ENCODE data around the gene PCCA. TPM values are rescaled to one million over a fixed set of nuclear protein-coding genes. Genes with fewer than 3 reads are reported as not detected.

The PCCA gene
- total RNA-seq, 3 donors from 2014 or later = 46.6 to 69.8 (median 64.7) TPM

DNA sequence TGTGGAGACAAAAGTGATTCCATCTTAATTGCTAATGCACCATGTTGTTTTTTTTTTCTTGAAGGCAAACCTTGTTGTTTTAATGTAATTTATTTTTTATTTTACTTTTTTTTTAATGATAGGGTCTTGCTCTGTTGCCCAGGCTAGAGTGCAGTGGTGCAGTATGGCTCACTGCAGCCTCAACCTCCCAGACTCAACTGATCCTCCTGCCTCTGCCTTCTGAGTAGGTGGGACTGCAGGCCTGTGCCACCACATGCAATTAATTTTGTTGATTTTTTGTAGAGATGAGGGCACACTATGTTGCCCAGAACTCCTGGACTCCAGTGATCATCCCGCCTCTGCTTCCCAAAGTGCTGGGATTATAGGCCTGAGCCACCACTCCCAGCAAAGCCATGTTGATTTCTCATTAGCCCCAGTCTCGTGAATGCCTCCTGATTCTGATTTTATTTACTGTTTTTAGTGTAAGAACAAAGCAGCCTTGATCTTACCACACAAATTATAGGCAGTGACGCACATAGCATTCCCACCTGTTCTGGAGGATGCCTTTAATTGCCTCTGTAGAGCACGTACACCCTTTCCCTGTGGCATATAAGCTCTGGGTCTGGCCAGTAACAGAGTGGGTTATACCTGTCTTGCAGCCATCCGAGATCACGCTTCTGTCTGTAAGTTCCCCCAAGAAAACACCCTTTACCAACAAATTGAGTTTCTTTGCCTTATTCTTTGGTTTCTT, 349.3 kb downstream of the PCCA start:
- Histone ChIP-seq H3K4me1 (no peaks in the 10 kb centered on the region), H3K4me3 (no peak overlapping the region), H3K36me3 (no peaks in the 10 kb centered on the region), H3K27ac (no peak overlapping the region), H3K9me3 (no peaks in the 10 kb centered on the region), H3K27me3 (no peaks in the 10 kb centered on the region)
- intact Hi-C loops (cut with DNase I; ENCODE audit: low total_unique reads) = no loop called here
- DNase-seq (ENCODE audit: low spot score in 2 of 2) = no peak
- TF ChIP-seq, protein P1, sequence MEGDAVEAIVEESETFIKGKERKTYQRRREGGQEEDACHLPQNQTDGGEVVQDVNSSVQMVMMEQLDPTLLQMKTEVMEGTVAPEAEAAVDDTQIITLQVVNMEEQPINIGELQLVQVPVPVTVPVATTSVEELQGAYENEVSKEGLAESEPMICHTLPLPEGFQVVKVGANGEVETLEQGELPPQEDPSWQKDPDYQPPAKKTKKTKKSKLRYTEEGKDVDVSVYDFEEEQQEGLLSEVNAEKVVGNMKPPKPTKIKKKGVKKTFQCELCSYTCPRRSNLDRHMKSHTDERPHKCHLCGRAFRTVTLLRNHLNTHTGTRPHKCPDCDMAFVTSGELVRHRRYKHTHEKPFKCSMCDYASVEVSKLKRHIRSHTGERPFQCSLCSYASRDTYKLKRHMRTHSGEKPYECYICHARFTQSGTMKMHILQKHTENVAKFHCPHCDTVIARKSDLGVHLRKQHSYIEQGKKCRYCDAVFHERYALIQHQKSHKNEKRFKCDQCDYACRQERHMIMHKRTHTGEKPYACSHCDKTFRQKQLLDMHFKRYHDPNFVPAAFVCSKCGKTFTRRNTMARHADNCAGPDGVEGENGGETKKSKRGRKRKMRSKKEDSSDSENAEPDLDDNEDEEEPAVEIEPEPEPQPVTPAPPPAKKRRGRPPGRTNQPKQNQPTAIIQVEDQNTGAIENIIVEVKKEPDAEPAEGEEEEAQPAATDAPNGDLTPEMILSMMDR (IDR thresholded peaks at IDR 0.05) = no peak
- no peak for TF ChIP-seq POLR2A (IDR thresholded peaks at IDR 0.05)
- TF ChIP-seq POLR2AphosphoS5 (IDR thresholded peaks at IDR 0.05) = no peak

GRCh38 chr13:100439247-100439970, 350.5 kb downstream of the PCCA start:
- no peaks in the 10 kb centered on the region for H3K9me3 ChIP-seq
- no peak for DNase-seq (ENCODE audit: low spot score in 2 of 2)
- TF ChIP-seq POLR2A (IDR thresholded peaks at IDR 0.05) (no peak), POLR2AphosphoS5 (IDR thresholded peaks at IDR 0.05) (no peak)
- TF ChIP-seq, protein P1 (IDR thresholded peaks at IDR 0.05) = no peak
- no peaks in the 10 kb centered on the region for H3K27me3 ChIP-seq
- no peaks in the 10 kb centered on the region for H3K36me3 ChIP-seq
- H3K4me1 ChIP-seq = no peaks in the 10 kb centered on the region
- no peak overlapping the region for H3K27ac ChIP-seq
- no peak overlapping the region for H3K4me3 ChIP-seq
- intact Hi-C loops (cut with DNase I; ENCODE audit: low total_unique reads) = no loop called here

DNA sequence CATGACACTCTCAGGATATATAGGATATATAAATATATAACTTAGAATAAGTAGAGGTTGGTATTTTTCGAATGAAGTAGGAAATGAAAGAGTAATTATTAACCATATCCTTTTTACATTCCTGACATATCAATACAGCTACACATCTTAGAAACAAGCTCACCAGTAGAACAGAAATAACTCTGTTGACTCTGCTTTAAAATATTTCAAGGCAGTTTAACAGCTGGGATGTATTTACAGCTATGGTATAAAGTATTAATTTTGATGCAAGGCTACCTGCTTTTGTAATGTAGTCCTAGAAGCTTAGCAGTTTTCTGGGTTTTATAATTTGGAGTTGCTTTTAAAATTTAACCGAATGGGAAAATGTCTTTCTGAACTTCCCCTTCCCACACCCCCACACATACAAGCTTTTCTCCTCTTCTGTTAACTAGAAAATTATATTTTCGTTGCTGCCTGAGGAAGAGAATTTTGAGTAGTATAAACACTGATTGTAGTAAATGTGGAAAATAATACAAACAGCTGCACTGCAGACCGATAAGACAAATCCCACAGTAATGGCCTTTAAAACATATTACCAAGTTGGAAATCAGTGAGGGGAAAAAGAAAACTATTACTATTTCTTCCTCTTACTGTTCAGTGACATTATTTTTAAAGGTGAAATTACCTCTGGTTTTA, 352.0 kb downstream of the PCCA start:
- H3K4me3 ChIP-seq = no peak overlapping the region
- intact Hi-C loops (cut with DNase I; ENCODE audit: low total_unique reads) = no loop called here
- H3K36me3 ChIP-seq = no peaks in the 10 kb centered on the region
- DNase-seq (ENCODE audit: low spot score in 2 of 2) = no peak
- no peak for TF ChIP-seq POLR2AphosphoS5 (IDR thresholded peaks at IDR 0.05)
- TF ChIP-seq, protein P1 (IDR thresholded peaks at IDR 0.05) = no peak
- no peak for TF ChIP-seq POLR2A (IDR thresholded peaks at IDR 0.05)
- H3K27ac ChIP-seq = no peak overlapping the region
- no peaks in the 10 kb centered on the region for H3K9me3 ChIP-seq
- no peaks in the 10 kb centered on the region for H3K4me1 ChIP-seq
- no peaks in the 10 kb centered on the region for H3K27me3 ChIP-seq

GRCh38 chr13:100442095-100442832, 353.4 kb downstream of the PCCA start:
- H3K27ac ChIP-seq = no peak overlapping the region
- no peaks in the 10 kb centered on the region for H3K9me3 ChIP-seq
- intact Hi-C loops (cut with DNase I; ENCODE audit: low total_unique reads) = no loop called here
- H3K36me3 ChIP-seq = no peaks in the 10 kb centered on the region
- H3K4me1 ChIP-seq = no peaks in the 10 kb centered on the region
- no peak overlapping the region for H3K4me3 ChIP-seq
- no peak for DNase-seq (ENCODE audit: low spot score in 2 of 2)
- no peaks in the 10 kb centered on the region for H3K27me3 ChIP-seq
- TF ChIP-seq POLR2AphosphoS5 (IDR thresholded peaks at IDR 0.05) = no peak
- TF ChIP-seq, protein P1 (IDR thresholded peaks at IDR 0.05) = no peak
- TF ChIP-seq POLR2A (IDR thresholded peaks at IDR 0.05) = no peak

Data from breast epithelium (tissue), 4 donors.